Activated naive CD8-positive, alpha-beta T cell treated with anti-CD3 and anti-CD28 coated beads, Interleukin-2, amount 50 U/mL, for 24 hours (primary cell): ENCODE data around the gene CBLB.
A peak's percentile ranks its signal among the peaks of the same experiment; 100 is the strongest.

Experiments
- ATAC-seq: fragments of 150-1000 bp; cut with Tn5 transposase; one replicate; pipeline ENCODE4 v1.10.0; 2021
- DNase-seq: peaks from one replicate; pipeline ENCODE4 v3.0.0; 2021
- H3K27ac Mint-ChIP-seq: one replicate; pipeline ENCODE4 v1.8.0; 2021; ENCODE audit warnings: mild to moderate bottlenecking, mixed read lengths
- H3K27me3 Mint-ChIP-seq: one replicate; pipeline ENCODE4 v1.8.0; 2021; ENCODE audit warnings: mixed read lengths
- H3K36me3 Mint-ChIP-seq: one replicate; pipeline ENCODE4 v1.8.0; 2021; ENCODE audit warnings: low read depth, mixed read lengths
- H3K4me1 Mint-ChIP-seq: one replicate; pipeline ENCODE4 v1.8.0; 2021; ENCODE audit warnings: mixed read lengths
- H3K4me3 Mint-ChIP-seq: one replicate; pipeline ENCODE4 v1.8.0; 2021; ENCODE audit warnings: mild to moderate bottlenecking, moderate library complexity, mixed read lengths
- H3K9me3 Mint-ChIP-seq: one replicate; pipeline ENCODE4 v1.8.0; 2021; ENCODE audit warnings: mixed read lengths

The CBLB gene

DNA sequence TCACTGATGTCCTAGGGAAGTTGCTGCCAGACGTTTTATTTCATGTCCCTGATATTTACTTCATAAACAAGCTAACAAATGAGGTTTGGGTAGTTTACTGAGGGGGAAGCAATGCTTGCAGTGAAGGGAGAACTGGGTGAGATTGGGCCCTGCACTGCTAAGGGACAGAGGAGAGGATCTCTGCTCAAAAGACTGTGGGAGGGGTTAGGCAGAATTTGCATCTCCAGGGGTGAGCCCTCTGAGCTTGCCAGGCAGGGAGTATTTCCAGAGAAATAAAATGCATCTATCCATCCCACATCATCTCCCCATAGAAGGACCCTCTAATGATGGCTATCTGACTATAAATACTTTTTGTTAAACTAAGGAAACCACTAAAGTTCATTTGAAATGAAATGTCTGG, 215.6 kb downstream of the CBLB start:
- H3K27ac Mint-ChIP-seq: peak overlapping the region; percentile 9
- H3K4me3 Mint-ChIP-seq: no peak overlapping the region
- H3K9me3 Mint-ChIP-seq: no peaks in the 10 kb centered on the region
- no peaks in the 10 kb centered on the region for H3K27me3 Mint-ChIP-seq
- DNase-seq: no peak
- no peaks in the 10 kb centered on the region for H3K4me1 Mint-ChIP-seq
- no peak for ATAC-seq
- peaks cover 14% of the 10 kb centered on the region for H3K36me3 Mint-ChIP-seq

DNA sequence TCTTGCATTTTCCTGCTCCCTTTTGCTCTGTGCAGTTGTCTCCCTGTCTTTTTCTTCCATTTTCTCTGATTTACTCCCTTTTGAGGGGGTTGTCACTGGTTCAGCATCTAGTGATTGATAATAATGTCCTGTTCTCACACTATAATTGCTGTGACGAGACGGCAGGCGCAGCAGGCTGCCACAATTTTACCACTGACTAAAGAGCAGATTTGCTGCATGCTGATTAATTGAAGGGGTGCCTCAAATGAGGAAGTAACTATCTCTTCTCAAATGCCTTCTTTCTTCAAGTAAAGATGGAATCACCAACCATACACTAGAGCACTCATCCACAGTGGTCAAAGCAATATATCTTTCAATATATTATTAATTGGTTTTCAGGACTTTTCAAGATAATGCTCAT, 219.3 kb downstream of the CBLB start:
- H3K27ac Mint-ChIP-seq: no peak overlapping the region
- H3K4me3 Mint-ChIP-seq: no peak overlapping the region
- no peaks in the 10 kb centered on the region for H3K4me1 Mint-ChIP-seq
- H3K9me3 Mint-ChIP-seq: no peaks in the 10 kb centered on the region
- DNase-seq (no peak), ATAC-seq (no peak)
- no peaks in the 10 kb centered on the region for H3K36me3 Mint-ChIP-seq
- H3K27me3 Mint-ChIP-seq: no peaks in the 10 kb centered on the region

DNA sequence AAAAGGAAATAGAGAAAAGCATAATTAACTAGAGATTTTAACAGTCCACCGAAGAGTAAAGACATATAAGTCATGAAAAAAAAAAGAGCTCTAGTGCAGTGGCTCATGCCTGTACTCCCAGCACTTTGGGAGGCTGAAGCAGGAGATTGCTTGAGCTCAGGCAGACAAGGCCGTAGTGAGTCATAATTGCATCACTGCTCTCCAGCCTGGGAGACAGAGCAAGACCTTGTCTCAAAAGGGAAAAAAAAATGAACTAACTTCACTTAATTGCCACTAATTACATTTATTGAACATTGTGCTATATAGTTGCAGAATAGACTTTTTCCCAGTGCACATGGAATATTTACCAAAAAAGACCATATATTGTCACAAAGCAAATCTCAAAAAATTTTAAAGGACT, 221.8 kb downstream of the CBLB start:
- DNase-seq: no peak
- Mint-ChIP-seq H3K36me3 (no peaks in the 10 kb centered on the region), H3K4me3 (no peak overlapping the region), H3K4me1 (no peaks in the 10 kb centered on the region), H3K9me3 (no peaks in the 10 kb centered on the region), H3K27me3 (no peaks in the 10 kb centered on the region), H3K27ac (no peak overlapping the region)
- peak; percentile 40 for ATAC-seq

DNA sequence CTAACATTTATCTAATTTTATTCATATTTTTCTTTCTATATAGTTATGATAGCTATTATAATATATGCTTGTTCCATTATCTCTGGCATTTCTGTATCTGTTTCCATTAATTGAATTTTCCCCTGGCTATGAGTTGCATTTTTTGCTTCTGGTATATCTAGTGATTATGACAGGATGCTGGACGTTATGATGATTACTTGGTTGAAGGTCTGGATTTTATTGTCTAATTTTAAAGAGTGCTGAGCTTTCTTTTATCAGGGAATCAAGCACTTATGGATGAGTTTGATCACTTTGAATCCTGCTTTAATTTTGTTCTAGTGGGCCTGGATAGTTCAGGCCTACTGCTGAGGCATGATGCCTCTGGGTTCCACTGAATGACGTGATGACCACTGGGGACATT, 229.7 kb downstream of the CBLB start:
- ATAC-seq (no peak), DNase-seq (no peak)
- no peaks in the 10 kb centered on the region for H3K27me3 Mint-ChIP-seq
- H3K36me3 Mint-ChIP-seq: no peaks in the 10 kb centered on the region
- no peak overlapping the region for H3K4me3 Mint-ChIP-seq
- no peaks in the 10 kb centered on the region for H3K9me3 Mint-ChIP-seq
- H3K4me1 Mint-ChIP-seq: no peaks in the 10 kb centered on the region
- H3K27ac Mint-ChIP-seq: no peak overlapping the region

DNA sequence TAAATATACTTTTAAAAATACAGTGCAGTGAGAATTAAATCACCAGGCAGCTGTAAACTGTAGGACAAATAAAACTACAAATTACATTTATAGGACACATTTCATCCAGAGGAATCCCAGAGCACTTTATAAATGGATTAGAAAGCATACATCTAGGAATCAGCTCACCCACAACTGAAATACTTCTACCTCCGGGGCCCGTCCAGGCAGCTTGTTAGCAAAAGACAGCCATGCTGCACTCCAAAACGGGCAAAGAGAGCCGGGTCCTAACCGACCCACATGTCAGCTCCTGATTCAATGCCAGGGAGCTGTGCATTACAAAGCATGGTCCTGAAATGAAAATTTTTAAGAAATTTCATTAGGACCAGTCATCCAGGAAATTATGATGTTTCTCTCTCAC, 234.1 kb downstream of the CBLB start:
- H3K27ac Mint-ChIP-seq: no peak overlapping the region
- H3K4me3 Mint-ChIP-seq: no peak overlapping the region
- H3K36me3 Mint-ChIP-seq: no peaks in the 10 kb centered on the region
- no peaks in the 10 kb centered on the region for H3K27me3 Mint-ChIP-seq
- no peak for ATAC-seq
- H3K9me3 Mint-ChIP-seq: no peaks in the 10 kb centered on the region
- DNase-seq: no peak
- H3K4me1 Mint-ChIP-seq: no peaks in the 10 kb centered on the region

DNA sequence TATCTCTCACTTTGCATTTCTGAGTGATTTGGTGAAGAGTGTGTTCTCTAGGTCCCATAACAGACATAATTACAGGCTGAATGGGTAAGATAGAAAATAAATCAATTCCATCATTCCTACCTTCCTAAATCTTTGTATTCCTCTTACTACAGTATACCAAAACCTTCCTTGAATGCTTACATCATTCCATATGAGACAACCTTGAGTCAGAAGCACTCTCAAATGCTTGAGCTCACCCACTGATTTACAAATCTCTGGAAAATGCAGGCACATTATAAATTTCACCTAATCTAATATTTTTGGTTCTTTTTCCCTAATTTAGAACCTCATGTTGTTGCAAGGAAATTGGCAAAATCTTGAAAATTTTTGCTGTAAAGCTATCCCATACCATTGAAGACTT, 239.1 kb downstream of the CBLB start:
- H3K27ac Mint-ChIP-seq: no peak overlapping the region
- no peak for DNase-seq
- no peaks in the 10 kb centered on the region for H3K9me3 Mint-ChIP-seq
- ATAC-seq: no peak
- no peaks in the 10 kb centered on the region for H3K4me1 Mint-ChIP-seq
- H3K36me3 Mint-ChIP-seq: no peaks in the 10 kb centered on the region
- H3K4me3 Mint-ChIP-seq: no peak overlapping the region
- H3K27me3 Mint-ChIP-seq: no peaks in the 10 kb centered on the region

DNA sequence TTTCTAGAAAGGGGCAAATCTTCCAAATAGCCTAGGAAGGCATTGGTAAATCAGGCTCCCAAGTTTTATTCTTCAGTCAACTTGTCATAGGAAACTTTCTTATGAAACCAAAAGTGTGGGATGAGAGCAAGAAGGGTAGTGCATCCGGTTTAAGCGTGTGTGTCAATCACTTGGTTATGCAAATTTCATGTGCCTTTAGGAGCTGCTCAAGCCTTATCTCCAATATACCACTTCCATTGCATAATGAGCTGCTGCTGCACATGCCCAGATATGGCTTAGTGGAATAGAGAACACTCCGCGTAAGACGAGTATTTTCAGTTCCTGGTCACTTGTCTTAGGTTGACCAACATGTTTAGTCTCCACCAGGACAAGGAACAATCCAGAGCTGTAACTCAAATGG, 242.1 kb downstream of the CBLB start:
- Mint-ChIP-seq H3K27me3 (no peaks in the 10 kb centered on the region), H3K9me3 (no peaks in the 10 kb centered on the region), H3K36me3 (no peaks in the 10 kb centered on the region), H3K4me3 (no peak overlapping the region), H3K27ac (no peak overlapping the region), H3K4me1 (no peaks in the 10 kb centered on the region)
- DNase-seq (no peak), ATAC-seq (no peak)

DNA sequence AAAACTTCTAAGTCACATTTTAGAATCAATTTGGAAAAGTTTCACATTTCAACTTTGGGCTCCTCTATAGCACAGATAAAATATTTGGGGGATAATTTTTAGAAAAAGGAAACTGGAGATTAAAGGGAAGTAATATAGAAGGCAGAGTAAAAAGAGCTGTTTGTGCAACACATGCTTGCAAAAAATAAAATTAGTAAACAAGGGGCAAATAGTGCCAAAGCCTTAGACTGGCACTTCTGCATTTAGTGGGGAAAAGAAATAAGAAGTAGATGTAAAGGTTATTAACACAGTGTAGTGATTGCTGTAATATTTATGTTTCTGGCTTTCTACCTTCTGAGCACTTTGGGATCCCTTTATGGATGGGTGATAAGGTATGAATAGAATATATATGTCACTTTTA, 246.6 kb downstream of the CBLB start:
- ATAC-seq (no peak), DNase-seq (no peak)
- no peaks in the 10 kb centered on the region for H3K4me1 Mint-ChIP-seq
- no peaks in the 10 kb centered on the region for H3K27me3 Mint-ChIP-seq
- no peak overlapping the region for H3K4me3 Mint-ChIP-seq
- H3K36me3 Mint-ChIP-seq: no peaks in the 10 kb centered on the region
- no peaks in the 10 kb centered on the region for H3K9me3 Mint-ChIP-seq
- H3K27ac Mint-ChIP-seq: no peak overlapping the region

DNA sequence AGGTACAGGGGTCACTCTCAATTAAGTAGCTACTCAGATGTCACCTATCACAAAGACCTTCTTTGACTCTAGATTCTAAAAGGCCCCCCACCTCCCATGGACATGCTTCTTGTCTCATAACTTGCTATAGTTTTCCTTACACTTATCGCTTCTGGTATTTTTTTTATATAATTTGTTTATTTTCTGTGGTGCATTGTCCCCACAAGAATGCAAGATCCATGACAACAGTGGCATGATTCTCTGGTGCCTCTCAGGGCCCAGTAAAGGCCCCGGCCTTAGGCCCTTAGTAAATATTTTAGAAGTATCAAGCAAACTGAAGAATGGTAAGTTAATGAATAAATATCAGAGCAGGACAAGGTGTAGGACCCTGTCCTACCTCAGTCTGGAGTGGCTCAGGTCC, 248.6 kb downstream of the CBLB start:
- Mint-ChIP-seq H3K4me1 (no peaks in the 10 kb centered on the region), H3K27me3 (no peaks in the 10 kb centered on the region), H3K9me3 (no peaks in the 10 kb centered on the region), H3K4me3 (no peak overlapping the region), H3K27ac (no peak overlapping the region), H3K36me3 (no peaks in the 10 kb centered on the region)
- DNase-seq: no peak
- no peak for ATAC-seq

DNA sequence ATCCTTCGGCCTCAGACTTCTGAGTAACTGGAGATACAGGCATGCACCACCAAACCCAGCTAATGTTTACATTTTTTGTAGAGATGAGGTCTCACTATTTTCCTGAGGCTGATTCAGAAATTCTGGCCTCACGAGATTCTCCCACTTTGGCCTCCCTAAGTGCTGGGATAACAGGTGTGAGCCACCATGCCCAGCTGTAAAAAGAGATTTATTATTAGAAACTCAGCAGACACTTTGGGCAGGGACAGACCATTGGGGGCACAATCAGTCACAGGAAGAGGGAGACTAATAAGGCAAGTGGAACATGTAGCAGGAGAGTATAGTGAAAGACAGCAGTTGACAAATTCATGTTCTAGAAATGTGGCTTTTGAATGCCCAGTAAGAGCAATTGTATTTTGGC, 249.2 kb downstream of the CBLB start:
- Mint-ChIP-seq H3K4me3 (no peak overlapping the region), H3K27ac (no peak overlapping the region), H3K9me3 (no peaks in the 10 kb centered on the region), H3K4me1 (no peaks in the 10 kb centered on the region), H3K27me3 (no peaks in the 10 kb centered on the region), H3K36me3 (no peaks in the 10 kb centered on the region)
- ATAC-seq (no peak), DNase-seq (no peak)

DNA sequence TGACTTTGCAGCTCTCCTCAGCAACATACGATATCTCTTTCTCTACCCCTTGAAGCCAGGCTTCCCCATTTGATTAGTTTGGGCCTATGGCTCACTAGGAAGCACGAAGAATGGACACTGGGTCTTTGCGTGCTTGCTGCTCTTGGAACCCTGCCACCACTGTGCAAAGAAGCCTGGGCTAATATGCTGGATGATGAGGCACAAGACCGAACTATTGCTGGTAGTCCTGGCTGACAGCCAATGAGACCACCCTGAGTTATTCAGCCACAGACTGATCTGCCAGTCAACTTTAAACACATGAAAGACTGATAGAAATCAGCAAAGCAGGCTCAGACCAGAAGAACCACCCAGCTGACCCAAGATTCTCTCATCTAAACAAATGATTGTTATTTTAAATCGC, 250.3 kb downstream of the CBLB start:
- Mint-ChIP-seq H3K27ac (no peak overlapping the region), H3K4me3 (no peak overlapping the region), H3K4me1 (no peaks in the 10 kb centered on the region), H3K36me3 (no peaks in the 10 kb centered on the region), H3K27me3 (no peaks in the 10 kb centered on the region), H3K9me3 (no peaks in the 10 kb centered on the region)
- ATAC-seq (no peak), DNase-seq (no peak)

DNA sequence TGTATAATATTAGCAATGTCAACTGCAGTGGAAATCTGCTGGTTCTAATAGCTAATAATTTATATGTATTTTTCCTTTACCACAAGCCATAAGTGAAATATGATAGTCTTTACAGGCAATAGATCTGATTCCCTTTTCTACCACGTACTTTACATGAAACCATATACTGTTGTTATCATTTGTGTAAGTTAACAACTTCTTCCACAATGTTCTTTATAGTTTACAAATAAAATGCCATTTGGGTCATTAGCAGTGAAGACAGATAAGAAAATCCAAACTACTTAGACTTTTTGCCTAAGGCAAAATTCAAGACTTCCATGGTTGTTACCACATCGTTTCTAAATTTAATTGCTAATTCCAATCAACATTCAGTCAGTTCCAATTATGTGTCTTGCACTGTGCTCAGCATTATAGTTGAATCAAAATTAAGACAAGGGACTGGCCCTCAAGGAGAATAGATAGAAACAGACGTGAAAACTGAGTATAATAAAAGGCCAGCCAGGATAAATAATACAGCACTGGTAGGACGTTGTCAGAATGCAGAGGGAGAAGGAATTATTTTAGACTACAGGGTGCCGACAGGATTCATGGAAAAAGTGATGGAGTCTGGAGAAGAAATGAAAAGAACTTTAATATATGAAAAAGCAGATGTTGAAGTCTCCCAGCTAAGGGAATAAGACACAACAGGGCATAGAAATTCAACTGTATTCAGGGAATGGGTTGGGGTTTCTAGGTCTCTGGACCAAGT, 252.3 kb downstream of the CBLB start:
- H3K27me3 Mint-ChIP-seq: no peaks in the 10 kb centered on the region
- ATAC-seq: no peak

DNA sequence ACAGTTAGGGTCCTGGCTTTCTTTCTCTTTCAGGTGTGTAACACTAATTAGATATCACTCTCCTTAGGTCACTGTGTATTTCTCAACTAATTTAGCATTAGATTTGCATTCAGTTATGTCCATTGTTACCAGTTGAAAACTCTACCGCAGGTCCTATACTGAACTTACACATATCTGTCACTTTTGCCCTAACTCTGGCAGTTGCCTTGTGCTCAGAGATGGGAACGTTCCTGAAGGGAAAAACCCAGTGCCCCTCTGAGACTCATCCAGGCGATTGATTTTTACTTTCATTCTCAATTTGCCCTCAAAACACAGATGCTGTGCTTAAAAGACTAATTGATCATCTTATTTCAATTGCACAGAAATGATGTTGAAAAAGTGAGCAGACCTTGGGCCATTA, 253.0 kb downstream of the CBLB start:
- no peak for ATAC-seq
- Mint-ChIP-seq H3K27me3 (no peaks in the 10 kb centered on the region), H3K9me3 (no peaks in the 10 kb centered on the region), H3K4me1 (no peaks in the 10 kb centered on the region), H3K36me3 (no peaks in the 10 kb centered on the region), H3K4me3 (no peak overlapping the region), H3K27ac (no peak overlapping the region)
- no peak for DNase-seq

More for the DNA sequence above, 252.3 kb downstream of the CBLB start:
- Mint-ChIP-seq H3K27ac (no peak overlapping the region), H3K4me3 (no peak overlapping the region), H3K36me3 (no peaks in the 10 kb centered on the region), H3K9me3 (no peaks in the 10 kb centered on the region), H3K4me1 (no peaks in the 10 kb centered on the region)
- no peak for DNase-seq

DNA sequence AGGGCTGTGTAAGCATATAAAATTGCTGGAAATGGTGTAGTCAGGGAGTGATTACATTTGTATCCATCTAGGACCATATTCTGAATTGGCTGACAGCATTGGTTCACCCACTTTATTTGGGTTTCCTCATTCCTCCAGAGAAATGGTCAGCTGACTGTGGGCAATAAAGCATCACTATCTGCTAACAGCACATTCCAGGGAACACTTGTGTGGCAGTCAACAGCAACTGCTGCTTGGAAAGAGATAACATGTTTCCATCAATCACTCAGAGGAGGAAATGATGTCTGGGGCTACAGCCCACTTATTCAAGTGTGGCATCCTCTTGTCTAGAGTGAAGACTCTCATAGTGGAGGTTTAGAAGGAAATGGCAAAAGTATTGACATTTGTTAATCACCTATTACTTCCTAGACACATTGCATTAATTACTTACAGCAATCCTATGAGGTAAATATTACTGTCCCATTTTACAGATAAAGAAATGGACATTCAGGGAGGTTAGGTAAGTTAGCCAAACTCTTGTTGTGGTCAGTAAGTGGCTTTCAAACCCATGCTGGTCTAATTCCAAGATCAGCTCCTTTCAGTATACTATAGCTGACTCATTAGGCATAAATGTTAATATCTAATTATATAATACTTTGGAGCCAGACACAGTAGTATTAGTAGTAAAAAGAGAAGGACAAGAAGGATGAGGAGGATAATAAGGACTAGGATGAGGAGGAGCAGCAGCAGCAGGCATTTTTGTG, 254.4 kb downstream of the CBLB start:
- Mint-ChIP-seq H3K9me3 (no peaks in the 10 kb centered on the region), H3K36me3 (no peaks in the 10 kb centered on the region), H3K27me3 (no peaks in the 10 kb centered on the region), H3K4me3 (no peak overlapping the region), H3K4me1 (no peaks in the 10 kb centered on the region), H3K27ac (no peak overlapping the region)
- no peak for ATAC-seq
- no peak for DNase-seq

DNA sequence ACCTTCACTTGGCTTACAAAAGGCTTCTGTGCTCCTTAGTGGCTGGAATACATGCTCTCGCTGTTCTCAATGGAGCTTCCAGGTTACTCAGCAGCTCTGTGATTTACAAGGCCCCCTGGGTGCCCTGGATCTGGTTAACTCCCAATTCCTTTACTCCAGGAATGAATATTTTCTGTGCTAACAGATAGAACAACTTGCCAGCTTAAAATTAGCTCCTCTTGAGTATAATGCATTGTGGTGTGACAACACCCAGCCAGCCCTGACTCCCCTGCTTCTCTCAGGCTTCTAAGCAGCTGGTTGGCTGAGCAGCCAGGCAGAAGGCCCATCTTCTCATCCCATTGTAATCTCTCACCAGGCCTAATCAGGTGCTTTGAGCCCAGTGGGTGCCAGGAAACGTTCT, 255.7 kb downstream of the CBLB start:
- Mint-ChIP-seq H3K27me3 (no peaks in the 10 kb centered on the region), H3K4me1 (no peaks in the 10 kb centered on the region), H3K4me3 (no peak overlapping the region), H3K27ac (no peak overlapping the region), H3K36me3 (no peaks in the 10 kb centered on the region), H3K9me3 (no peaks in the 10 kb centered on the region)
- ATAC-seq (no peak), DNase-seq (no peak)
